ENCODE results near the gene PPM1J. TPM values are rescaled to one million over a fixed set of nuclear protein-coding genes. Genes with fewer than 3 reads are reported as not detected.
"Not testable (repeated sequence)": the region's sequence is repeated elsewhere in the genome, so short reads cannot be mapped to it uniquely, and the experiment has no call there.

PPM1J gene
- total RNA-seq, 2 donors from 2014 or later = 0.20 to 0.42 TPM

DNA sequence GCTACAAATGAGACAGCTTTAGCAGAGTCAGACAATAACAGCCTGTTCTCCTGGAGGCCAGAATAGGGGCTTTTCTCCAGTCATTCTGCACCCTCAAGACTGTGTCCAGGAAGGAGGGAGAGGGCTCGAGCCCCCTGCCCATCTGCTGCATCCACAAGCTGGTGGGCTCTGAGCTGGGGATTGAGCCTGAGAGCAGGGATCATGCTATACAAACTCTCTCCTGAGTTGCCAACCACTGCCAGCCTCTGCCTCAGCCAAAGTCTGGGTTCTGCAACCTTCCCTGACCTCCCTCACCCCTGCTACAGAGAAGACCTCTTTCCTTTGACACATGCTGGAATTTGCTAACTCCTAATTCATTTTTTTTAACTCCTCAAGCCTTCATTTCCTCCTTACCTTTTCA is 14.8 kb upstream of the PPM1J start:
- Mint-ChIP-seq H3K27ac (no peak overlapping the region), H3K36me3 (ENCODE audit: low read depth) (peaks cover 3% of the 10 kb centered on the region), H3K4me3 (no peak overlapping the region), H3K4me1 (no peaks in the 10 kb centered on the region), H3K27me3 (peaks cover 21% of the 10 kb centered on the region)
- DNase-seq (no peak), ATAC-seq (no peak)
- no peaks in the 10 kb centered on the region for H3K9me3 ChIP-seq (ENCODE audit: control insufficient read depth, low read length, poor library complexity, severe bottlenecking)

DNA sequence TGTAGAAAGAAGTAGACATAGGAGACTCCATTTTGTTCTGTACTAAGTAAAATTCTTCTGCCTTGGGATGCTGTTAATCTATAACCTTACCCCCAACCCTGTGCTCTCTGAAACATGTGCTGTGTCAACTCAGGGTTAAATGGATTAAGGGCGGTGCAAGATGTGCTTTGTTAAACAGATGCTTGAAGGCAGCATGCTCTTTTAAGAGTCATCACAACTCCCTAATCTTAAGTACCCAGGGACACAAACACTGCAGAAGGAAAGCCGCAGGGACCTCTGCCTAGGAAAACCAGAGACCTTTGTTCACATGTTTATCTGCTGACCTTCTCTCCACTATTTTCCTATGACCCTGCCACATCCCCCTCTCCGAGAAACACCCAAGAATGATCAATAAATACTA is 13.9 kb upstream of the PPM1J start:
- H3K27ac Mint-ChIP-seq; DNase-seq; H3K4me1 Mint-ChIP-seq; H3K9me3 ChIP-seq (ENCODE audit: control insufficient read depth, low read length, poor library complexity, severe bottlenecking); H3K4me3 Mint-ChIP-seq; ATAC-seq; H3K36me3 Mint-ChIP-seq (ENCODE audit: low read depth): not testable (repeated sequence)
- H3K27me3 Mint-ChIP-seq = peaks cover 12% of the 10 kb centered on the region

DNA sequence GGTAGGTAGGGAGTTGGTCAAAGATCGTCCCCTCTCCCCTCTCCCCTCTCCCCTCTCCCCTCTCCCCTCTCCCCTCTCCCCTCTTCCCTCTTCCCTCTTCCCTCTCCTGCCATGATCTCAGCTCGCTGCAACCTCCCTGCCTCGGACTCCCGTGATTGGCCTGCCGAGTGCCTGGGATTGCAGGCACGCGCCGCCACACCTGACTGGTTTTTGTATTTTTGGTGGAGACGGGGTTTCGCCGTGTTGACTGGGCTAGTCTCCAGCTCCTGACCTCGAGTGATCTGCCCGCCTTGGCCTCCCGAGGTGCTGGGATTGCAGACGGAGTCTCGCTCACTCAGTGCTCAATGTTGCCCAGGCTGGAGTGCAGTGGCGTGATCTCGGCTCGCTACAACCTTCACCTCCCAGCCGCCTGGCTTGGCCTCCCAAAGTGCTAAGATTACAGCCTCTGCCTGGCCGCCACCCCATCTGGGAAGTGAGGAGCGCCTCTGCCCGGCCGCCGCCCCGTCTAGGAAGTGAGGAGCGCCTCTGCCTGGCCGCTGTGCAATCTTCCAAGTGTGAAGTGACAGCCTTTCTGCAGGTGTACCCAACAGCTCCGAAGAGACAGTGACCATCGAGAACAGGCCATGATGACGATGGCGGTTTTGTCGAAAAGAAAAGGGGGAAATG is 13.3 kb upstream of the PPM1J start:
- DNase-seq; H3K27ac Mint-ChIP-seq; H3K4me3 Mint-ChIP-seq; ATAC-seq; H3K9me3 ChIP-seq (ENCODE audit: control insufficient read depth, low read length, poor library complexity, severe bottlenecking); H3K4me1 Mint-ChIP-seq; H3K36me3 Mint-ChIP-seq (ENCODE audit: low read depth): not testable (repeated sequence)
- peaks cover 12% of the 10 kb centered on the region for H3K27me3 Mint-ChIP-seq

GRCh38 chr1:112727716-112728115 is 12.6 kb upstream of the PPM1J start:
- Mint-ChIP-seq H3K27ac (no peak overlapping the region), H3K4me1 (peaks cover 5% of the 10 kb centered on the region), H3K27me3 (peaks cover 12% of the 10 kb centered on the region), H3K36me3 (ENCODE audit: low read depth) (peaks cover 7% of the 10 kb centered on the region), H3K4me3 (no peak overlapping the region)
- no peaks in the 10 kb centered on the region for H3K9me3 ChIP-seq (ENCODE audit: control insufficient read depth, low read length, poor library complexity, severe bottlenecking)
- DNase-seq (no peak), ATAC-seq (no peak)

DNA sequence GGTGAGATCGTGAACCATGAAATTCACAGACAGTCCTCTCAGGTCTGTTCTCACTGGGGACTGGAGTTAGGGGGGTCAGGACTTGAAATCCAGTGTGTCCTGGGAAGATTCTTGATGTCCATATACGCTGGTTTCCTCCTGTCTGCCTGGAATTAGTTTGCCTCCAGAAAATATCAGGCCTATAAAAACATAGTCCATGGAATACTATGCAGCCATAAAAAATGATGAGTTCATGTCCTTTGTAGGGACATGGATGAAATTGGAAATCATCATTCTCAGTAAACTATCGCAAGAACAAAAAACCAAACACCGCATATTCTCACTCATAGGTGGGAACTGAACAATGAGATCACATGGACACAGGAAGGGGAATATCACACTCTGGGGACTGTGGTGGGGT is 9.1 kb upstream of the PPM1J start:
- H3K27me3 Mint-ChIP-seq = peaks cover 29% of the 10 kb centered on the region
- not testable (repeated sequence) for H3K27ac Mint-ChIP-seq; H3K9me3 ChIP-seq (ENCODE audit: control insufficient read depth, low read length, poor library complexity, severe bottlenecking); H3K36me3 Mint-ChIP-seq (ENCODE audit: low read depth); DNase-seq; H3K4me3 Mint-ChIP-seq; ATAC-seq; H3K4me1 Mint-ChIP-seq

GRCh38 chr1:112723511-112723839 is 8.3 kb upstream of the PPM1J start:
- peaks cover 29% of the 10 kb centered on the region for H3K27me3 Mint-ChIP-seq
- no peak overlapping the region for H3K27ac Mint-ChIP-seq
- peaks cover 4% of the 10 kb centered on the region for H3K36me3 Mint-ChIP-seq (ENCODE audit: low read depth)
- peak overlapping the region; percentile 79 for H3K4me3 Mint-ChIP-seq
- H3K9me3 ChIP-seq (ENCODE audit: control insufficient read depth, low read length, poor library complexity, severe bottlenecking) = no peaks in the 10 kb centered on the region
- ATAC-seq (no peak), DNase-seq (no peak)
- H3K4me1 Mint-ChIP-seq = peaks cover 14% of the 10 kb centered on the region

GRCh38 chr1:112722601-112723510 is 7.7 kb upstream of the PPM1J start:
- peaks cover 29% of the 10 kb centered on the region for H3K27me3 Mint-ChIP-seq
- no peak for DNase-seq
- H3K4me3 Mint-ChIP-seq = peak overlapping the region; percentile 79
- peak; percentile 32 for ATAC-seq
- no peak overlapping the region for H3K27ac Mint-ChIP-seq
- H3K9me3 ChIP-seq (ENCODE audit: control insufficient read depth, low read length, poor library complexity, severe bottlenecking) = no peaks in the 10 kb centered on the region
- H3K4me1 Mint-ChIP-seq = peaks cover 14% of the 10 kb centered on the region
- H3K36me3 Mint-ChIP-seq (ENCODE audit: low read depth) = peaks cover 4% of the 10 kb centered on the region

DNA sequence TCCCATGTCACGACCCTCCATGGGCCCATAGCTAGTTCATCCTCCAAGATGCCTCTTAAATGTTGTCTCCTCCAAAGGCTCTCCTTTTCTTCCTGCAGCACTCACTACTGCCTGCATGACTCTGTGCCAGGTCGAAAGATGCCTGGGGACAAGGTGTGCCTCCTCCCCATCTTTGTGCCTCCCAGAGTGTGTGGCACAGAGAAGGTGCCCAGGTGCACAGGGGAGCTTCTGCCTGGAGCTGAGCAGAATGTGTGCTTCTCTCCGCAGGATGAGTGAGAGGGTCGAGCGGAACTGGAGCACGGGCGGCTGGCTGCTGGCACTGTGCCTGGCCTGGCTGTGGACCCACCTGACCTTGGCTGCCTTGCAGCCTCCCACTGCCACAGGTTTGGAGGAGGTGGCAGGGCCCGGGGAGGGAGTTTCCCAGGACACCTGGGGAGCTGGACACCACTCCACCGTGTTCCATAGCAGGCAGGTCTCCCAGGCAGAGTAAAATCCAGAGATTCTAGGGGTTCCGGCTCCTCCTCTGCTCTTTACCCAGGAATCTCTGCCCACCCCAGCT is 6.9 kb upstream of the PPM1J start:
- H3K36me3 Mint-ChIP-seq (ENCODE audit: low read depth) = peaks cover 4% of the 10 kb centered on the region
- H3K9me3 ChIP-seq (ENCODE audit: control insufficient read depth, low read length, poor library complexity, severe bottlenecking) = no peaks in the 10 kb centered on the region
- peaks cover 29% of the 10 kb centered on the region for H3K27me3 Mint-ChIP-seq
- H3K27ac Mint-ChIP-seq = no peak overlapping the region
- no peak overlapping the region for H3K4me3 Mint-ChIP-seq
- DNase-seq (no peak), ATAC-seq (no peak)
- peaks cover 14% of the 10 kb centered on the region for H3K4me1 Mint-ChIP-seq

GRCh38 chr1:112721294-112721693 is 6.2 kb upstream of the PPM1J start:
- H3K36me3 Mint-ChIP-seq (ENCODE audit: low read depth) = not testable (repeated sequence)

GRCh38 chr1:112720800-112721199 is 5.7 kb upstream of the PPM1J start:
- no peak overlapping the region for H3K27ac Mint-ChIP-seq
- H3K9me3 ChIP-seq (ENCODE audit: control insufficient read depth, low read length, poor library complexity, severe bottlenecking) = no peaks in the 10 kb centered on the region
- DNase-seq = no peak
- no peak overlapping the region for H3K4me3 Mint-ChIP-seq
- no peak for ATAC-seq
- peaks cover 19% of the 10 kb centered on the region for H3K4me1 Mint-ChIP-seq
- H3K36me3 Mint-ChIP-seq (ENCODE audit: low read depth) = peaks cover 4% of the 10 kb centered on the region
- peaks cover 29% of the 10 kb centered on the region for H3K27me3 Mint-ChIP-seq

More at GRCh38 chr1:112721294-112721693, 6.2 kb upstream of the PPM1J start:
- ATAC-seq; H3K9me3 ChIP-seq (ENCODE audit: control insufficient read depth, low read length, poor library complexity, severe bottlenecking); H3K4me3 Mint-ChIP-seq; H3K27ac Mint-ChIP-seq; DNase-seq: not testable (repeated sequence)
- peaks cover 29% of the 10 kb centered on the region for H3K27me3 Mint-ChIP-seq
- peaks cover 16% of the 10 kb centered on the region for H3K4me1 Mint-ChIP-seq

DNA sequence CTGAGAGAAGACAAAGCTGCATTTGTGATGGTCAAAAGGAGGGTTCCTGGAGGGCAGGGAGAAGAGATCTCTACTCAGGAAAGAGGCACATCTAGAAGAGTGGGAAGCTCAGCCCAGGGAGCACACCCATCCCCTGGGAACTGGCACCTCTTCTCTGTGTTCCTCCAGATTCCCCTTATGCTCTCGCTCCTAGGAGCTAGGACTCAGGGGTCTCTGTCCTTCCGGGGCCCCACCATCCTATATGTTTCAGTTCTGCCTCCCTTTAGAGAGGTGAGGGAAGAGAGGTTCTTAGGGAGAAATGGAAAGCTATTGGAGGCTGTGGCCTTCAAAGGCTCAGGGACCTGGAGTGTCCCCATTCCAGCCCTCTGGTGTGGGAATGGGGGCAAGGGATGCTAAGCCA is 4.6 kb upstream of the PPM1J start:
- peaks cover 4% of the 10 kb centered on the region for H3K36me3 Mint-ChIP-seq (ENCODE audit: low read depth)
- H3K9me3 ChIP-seq (ENCODE audit: control insufficient read depth, low read length, poor library complexity, severe bottlenecking) = no peaks in the 10 kb centered on the region
- no peak overlapping the region for H3K4me3 Mint-ChIP-seq
- no peak overlapping the region for H3K27ac Mint-ChIP-seq
- ATAC-seq (no peak), DNase-seq (no peak)
- peaks cover 24% of the 10 kb centered on the region for H3K4me1 Mint-ChIP-seq
- H3K27me3 Mint-ChIP-seq = peaks cover 29% of the 10 kb centered on the region

GRCh38 chr1:112718691-112719418 is 3.7 kb upstream of the PPM1J start:
- H3K9me3 ChIP-seq (ENCODE audit: control insufficient read depth, low read length, poor library complexity, severe bottlenecking) = no peaks in the 10 kb centered on the region
- peak; percentile 20 for ATAC-seq
- H3K27me3 Mint-ChIP-seq = peaks cover 29% of the 10 kb centered on the region
- peak overlapping the region; percentile 33 for H3K4me3 Mint-ChIP-seq
- H3K4me1 Mint-ChIP-seq = peaks cover 25% of the 10 kb centered on the region
- no peak overlapping the region for H3K27ac Mint-ChIP-seq
- H3K36me3 Mint-ChIP-seq (ENCODE audit: low read depth) = peaks cover 4% of the 10 kb centered on the region
- DNase-seq = peak; percentile 63 to 72 (median 71)

Measured in T-helper 17 cell (primary cell).